ENCODE results near the gene TSC22D1.

TSC22D1 gene

GRCh38 chr13:44383945-44384344, 192.2 kb downstream of the TSC22D1 start:
- DNase-seq (ENCODE audit: low read depth in 3 of 3): no peak

GRCh38 chr13:44382635-44383145, 193.4 kb downstream of the TSC22D1 start:
- DNase-seq (ENCODE audit: low read depth in 3 of 3): no peak

All from stimulated activated CD4-positive, alpha-beta T cell treated with anti-CD3 and anti-CD28 coated beads, TNF-alpha, amount 100 ng/mL, for 48 hours (primary cell).